Neutrophil (primary cell): ENCODE measurements around the gene RNF7.

Experiments
- H3K27ac ChIP-seq: fragments of 200-600 bp; sonication (generic); 2 replicates; pipeline ENCODE4 v1.5.1; 2016; ENCODE audit warnings: mild to moderate bottlenecking, moderate library complexity
- H3K27me3 ChIP-seq: fragments of 200-600 bp; sonication (generic); 2 replicates; pipeline ENCODE4 v1.6.0; 2016; ENCODE audit warnings: mild to moderate bottlenecking
- H3K36me3 ChIP-seq: fragments of 200-600 bp; sonication (generic); 2 replicates; pipeline ENCODE4 v1.5.1; 2017
- H3K4me1 ChIP-seq, 2 experiments: fragments of 200-600 bp in 1 of 2; sonication (generic) in 1 of 2; 1 replicate in 1 of 2; 2 replicates in 1 of 2; pipeline versions ENCODE4 v1.5.1 to v1.6.1; 2013 to 2016; ENCODE audit warnings: low read depth in 1 of 2, low read length in 1 of 2, mild to moderate bottlenecking in 1 of 2, moderate library complexity in 1 of 2; ENCODE audit not compliant: control insufficient read depth in 1 of 2, insufficient read depth in 1 of 2
- H3K4me3 ChIP-seq, 2 experiments: fragments of 200-600 bp in 1 of 2; sonication (generic) in 1 of 2; 1 replicate in 1 of 2; 2 replicates in 1 of 2; pipeline ENCODE4 v1.5.1; 2013 to 2016; ENCODE audit warnings: low read depth in 1 of 2, low read length in 1 of 2, mild to moderate bottlenecking in 1 of 2, moderate library complexity in 1 of 2
- H3K9me3 ChIP-seq: fragments of 200-600 bp; sonication (generic); 2 replicates; pipeline ENCODE4 v1.5.1; 2016
- CTCF ChIP-seq: fragments of 200-600 bp; sonication (generic); IDR thresholded peaks from 2 replicates; pipeline ENCODE4 v1.5.1; 2016; ENCODE audit warnings: antibody characterized with exemption

RNF7 gene

GRCh38 chr3:141764465-141764864 lies 26.4 kb downstream of the RNF7 start:
- TF ChIP-seq CTCF, result no peak
- H3K9me3 ChIP-seq, result no peaks in the 10 kb centered on the region
- no peaks in the 10 kb centered on the region for H3K36me3 ChIP-seq
- no peak overlapping the region for H3K27ac ChIP-seq
- no peaks in the 10 kb centered on the region for H3K27me3 ChIP-seq
- no peak overlapping the region for H3K4me3 ChIP-seq
- H3K4me1 ChIP-seq, result peaks cover 18 to 24% of the 10 kb centered on the region in 2 experiments

GRCh38 chr3:141764986-141765385 lies 26.9 kb downstream of the RNF7 start:
- no peak for TF ChIP-seq CTCF
- peaks cover 18 to 24% of the 10 kb centered on the region in 2 experiments for H3K4me1 ChIP-seq

GRCh38 chr3:141767066-141767465 lies 29.0 kb downstream of the RNF7 start:
- TF ChIP-seq CTCF, result no peak

More at GRCh38 chr3:141764986-141765385, 26.9 kb downstream of the RNF7 start:
- no peak overlapping the region for H3K4me3 ChIP-seq
- H3K9me3 ChIP-seq, result no peaks in the 10 kb centered on the region
- no peaks in the 10 kb centered on the region for H3K36me3 ChIP-seq
- H3K27me3 ChIP-seq, result no peaks in the 10 kb centered on the region
- peak overlapping the region; percentile 33 for H3K27ac ChIP-seq

GRCh38 chr3:141769221-141769894 lies 31.3 kb downstream of the RNF7 start:
- Histone ChIP-seq H3K27me3 (no peaks in the 10 kb centered on the region), H3K4me3 (no peak overlapping the region), H3K27ac (no peak overlapping the region), H3K36me3 (no peaks in the 10 kb centered on the region), H3K9me3 (no peaks in the 10 kb centered on the region), H3K4me1 (peaks cover 12 to 13% of the 10 kb centered on the region in 2 experiments)
- TF ChIP-seq CTCF, result no peak

More at GRCh38 chr3:141767066-141767465, 29.0 kb downstream of the RNF7 start:
- Histone ChIP-seq H3K9me3 (no peaks in the 10 kb centered on the region), H3K27me3 (no peaks in the 10 kb centered on the region), H3K4me3 (no peak overlapping the region), H3K27ac (no peak overlapping the region), H3K4me1 (peaks cover 18 to 24% of the 10 kb centered on the region in 2 experiments), H3K36me3 (no peaks in the 10 kb centered on the region)

- TF ChIP-seq CTCF, result no peak
- Histone ChIP-seq H3K4me3 (no peak overlapping the region), H3K27ac (no peak overlapping the region), H3K4me1 (no peaks in the 10 kb centered on the region), H3K9me3 (no peaks in the 10 kb centered on the region), H3K27me3 (no peaks in the 10 kb centered on the region), H3K36me3 (no peaks in the 10 kb centered on the region)
These were observed 35.6 kb downstream of the RNF7 start for GRCh38 chr3:141773676-141774075.
